Measurements from ENCODE around the gene KCNQ5. TPM values are rescaled to one million over a fixed set of nuclear protein-coding genes. Genes with fewer than 3 reads are reported as not detected.

Gene KCNQ5
- total RNA-seq, 1 experiment from 2014 or later: 2.0 TPM

DNA sequence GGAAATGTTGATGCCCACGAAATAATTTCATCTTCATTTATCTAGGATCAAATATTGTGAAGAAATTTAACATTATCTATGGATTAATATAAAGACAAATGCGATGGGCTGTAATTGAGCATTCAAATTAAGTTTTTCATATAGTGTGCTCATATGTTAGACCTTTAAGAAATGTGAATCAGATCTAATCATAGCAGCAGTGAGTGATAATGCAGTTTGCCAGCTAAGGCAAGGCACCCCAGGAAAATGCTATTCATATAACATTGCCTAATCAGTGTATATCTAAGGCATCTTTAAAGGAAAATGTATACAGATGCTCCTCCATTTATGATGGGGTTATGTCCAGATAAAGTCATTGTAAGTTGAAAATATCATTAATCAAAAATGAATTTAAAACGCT lies 135.2 kb downstream of the KCNQ5 start (continued):
- no peak for TF ChIP-seq SMAD3 (CRISPR knock-in tag; IDR thresholded peaks at IDR 0.05; ENCODE audit: borderline replicate concordance)
- TF ChIP-seq TP53 (CRISPR knock-in tag; IDR thresholded peaks at IDR 0.05): no peak
- no peak for TF ChIP-seq ZNF416 (CRISPR knock-in tag; IDR thresholded peaks at IDR 0.05)
- no peak for TF ChIP-seq CBFB (CRISPR knock-in tag; IDR thresholded peaks at IDR 0.05; ENCODE audit: low read depth)
- TF ChIP-seq, protein P1, sequence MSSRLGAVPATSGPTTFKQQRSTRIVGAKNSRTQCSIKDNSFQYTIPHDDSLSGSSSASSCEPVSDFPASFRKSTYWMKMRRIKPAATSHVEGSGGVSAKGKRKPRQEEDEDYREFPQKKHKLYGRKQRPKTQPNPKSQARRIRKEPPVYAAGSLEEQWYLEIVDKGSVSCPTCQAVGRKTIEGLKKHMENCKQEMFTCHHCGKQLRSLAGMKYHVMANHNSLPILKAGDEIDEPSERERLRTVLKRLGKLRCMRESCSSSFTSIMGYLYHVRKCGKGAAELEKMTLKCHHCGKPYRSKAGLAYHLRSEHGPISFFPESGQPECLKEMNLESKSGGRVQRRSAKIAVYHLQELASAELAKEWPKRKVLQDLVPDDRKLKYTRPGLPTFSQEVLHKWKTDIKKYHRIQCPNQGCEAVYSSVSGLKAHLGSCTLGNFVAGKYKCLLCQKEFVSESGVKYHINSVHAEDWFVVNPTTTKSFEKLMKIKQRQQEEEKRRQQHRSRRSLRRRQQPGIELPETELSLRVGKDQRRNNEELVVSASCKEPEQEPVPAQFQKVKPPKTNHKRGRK (CRISPR knock-in tag; IDR thresholded peaks at IDR 0.05; ENCODE audit: borderline replicate concordance): no peak
- TF ChIP-seq, protein P2, sequence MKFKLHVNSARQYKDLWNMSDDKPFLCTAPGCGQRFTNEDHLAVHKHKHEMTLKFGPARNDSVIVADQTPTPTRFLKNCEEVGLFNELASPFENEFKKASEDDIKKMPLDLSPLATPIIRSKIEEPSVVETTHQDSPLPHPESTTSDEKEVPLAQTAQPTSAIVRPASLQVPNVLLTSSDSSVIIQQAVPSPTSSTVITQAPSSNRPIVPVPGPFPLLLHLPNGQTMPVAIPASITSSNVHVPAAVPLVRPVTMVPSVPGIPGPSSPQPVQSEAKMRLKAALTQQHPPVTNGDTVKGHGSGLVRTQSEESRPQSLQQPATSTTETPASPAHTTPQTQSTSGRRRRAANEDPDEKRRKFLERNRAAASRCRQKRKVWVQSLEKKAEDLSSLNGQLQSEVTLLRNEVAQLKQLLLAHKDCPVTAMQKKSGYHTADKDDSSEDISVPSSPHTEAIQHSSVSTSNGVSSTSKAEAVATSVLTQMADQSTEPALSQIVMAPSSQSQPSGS (CRISPR knock-in tag; IDR thresholded peaks at IDR 0.05; ENCODE audit: borderline replicate concordance, low read depth): no peak
- TF ChIP-seq PRRX2 (CRISPR knock-in tag; IDR thresholded peaks at IDR 0.05): no peak
- TF ChIP-seq, protein P3, sequence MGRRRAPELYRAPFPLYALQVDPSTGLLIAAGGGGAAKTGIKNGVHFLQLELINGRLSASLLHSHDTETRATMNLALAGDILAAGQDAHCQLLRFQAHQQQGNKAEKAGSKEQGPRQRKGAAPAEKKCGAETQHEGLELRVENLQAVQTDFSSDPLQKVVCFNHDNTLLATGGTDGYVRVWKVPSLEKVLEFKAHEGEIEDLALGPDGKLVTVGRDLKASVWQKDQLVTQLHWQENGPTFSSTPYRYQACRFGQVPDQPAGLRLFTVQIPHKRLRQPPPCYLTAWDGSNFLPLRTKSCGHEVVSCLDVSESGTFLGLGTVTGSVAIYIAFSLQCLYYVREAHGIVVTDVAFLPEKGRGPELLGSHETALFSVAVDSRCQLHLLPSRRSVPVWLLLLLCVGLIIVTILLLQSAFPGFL (CRISPR knock-in tag; IDR thresholded peaks at IDR 0.05; ENCODE audit: borderline replicate concordance): no peak
- TF ChIP-seq, protein P4, sequence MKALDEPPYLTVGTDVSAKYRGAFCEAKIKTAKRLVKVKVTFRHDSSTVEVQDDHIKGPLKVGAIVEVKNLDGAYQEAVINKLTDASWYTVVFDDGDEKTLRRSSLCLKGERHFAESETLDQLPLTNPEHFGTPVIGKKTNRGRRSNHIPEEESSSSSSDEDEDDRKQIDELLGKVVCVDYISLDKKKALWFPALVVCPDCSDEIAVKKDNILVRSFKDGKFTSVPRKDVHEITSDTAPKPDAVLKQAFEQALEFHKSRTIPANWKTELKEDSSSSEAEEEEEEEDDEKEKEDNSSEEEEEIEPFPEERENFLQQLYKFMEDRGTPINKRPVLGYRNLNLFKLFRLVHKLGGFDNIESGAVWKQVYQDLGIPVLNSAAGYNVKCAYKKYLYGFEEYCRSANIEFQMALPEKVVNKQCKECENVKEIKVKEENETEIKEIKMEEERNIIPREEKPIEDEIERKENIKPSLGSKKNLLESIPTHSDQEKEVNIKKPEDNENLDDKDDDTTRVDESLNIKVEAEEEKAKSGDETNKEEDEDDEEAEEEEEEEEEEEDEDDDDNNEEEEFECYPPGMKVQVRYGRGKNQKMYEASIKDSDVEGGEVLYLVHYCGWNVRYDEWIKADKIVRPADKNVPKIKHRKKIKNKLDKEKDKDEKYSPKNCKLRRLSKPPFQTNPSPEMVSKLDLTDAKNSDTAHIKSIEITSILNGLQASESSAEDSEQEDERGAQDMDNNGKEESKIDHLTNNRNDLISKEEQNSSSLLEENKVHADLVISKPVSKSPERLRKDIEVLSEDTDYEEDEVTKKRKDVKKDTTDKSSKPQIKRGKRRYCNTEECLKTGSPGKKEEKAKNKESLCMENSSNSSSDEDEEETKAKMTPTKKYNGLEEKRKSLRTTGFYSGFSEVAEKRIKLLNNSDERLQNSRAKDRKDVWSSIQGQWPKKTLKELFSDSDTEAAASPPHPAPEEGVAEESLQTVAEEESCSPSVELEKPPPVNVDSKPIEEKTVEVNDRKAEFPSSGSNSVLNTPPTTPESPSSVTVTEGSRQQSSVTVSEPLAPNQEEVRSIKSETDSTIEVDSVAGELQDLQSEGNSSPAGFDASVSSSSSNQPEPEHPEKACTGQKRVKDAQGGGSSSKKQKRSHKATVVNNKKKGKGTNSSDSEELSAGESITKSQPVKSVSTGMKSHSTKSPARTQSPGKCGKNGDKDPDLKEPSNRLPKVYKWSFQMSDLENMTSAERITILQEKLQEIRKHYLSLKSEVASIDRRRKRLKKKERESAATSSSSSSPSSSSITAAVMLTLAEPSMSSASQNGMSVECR (CRISPR knock-in tag; IDR thresholded peaks at IDR 0.05; ENCODE audit: borderline replicate concordance): no peak

DNA sequence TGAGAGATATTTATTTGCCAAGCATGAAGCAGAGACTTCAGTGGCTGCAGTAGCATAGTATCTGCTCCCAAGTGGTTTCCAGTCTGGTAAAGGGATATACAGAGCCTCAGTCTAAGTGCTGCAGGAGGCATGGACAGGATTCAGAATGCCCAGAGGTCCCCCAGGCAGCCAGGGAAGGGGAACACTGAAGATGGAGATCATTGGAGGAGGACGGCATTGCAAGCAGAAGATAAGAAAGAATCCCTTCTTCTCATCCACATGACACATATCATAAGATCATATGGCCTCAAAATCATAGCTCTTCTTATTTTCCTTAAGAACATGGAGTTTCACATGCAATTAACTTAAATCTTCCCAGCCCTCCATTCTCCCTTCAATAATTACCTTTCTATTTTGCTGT lies 136.1 kb downstream of the KCNQ5 start:
- H3K4me1 Mint-ChIP-seq: peaks cover 12% of the 10 kb centered on the region

DNA sequence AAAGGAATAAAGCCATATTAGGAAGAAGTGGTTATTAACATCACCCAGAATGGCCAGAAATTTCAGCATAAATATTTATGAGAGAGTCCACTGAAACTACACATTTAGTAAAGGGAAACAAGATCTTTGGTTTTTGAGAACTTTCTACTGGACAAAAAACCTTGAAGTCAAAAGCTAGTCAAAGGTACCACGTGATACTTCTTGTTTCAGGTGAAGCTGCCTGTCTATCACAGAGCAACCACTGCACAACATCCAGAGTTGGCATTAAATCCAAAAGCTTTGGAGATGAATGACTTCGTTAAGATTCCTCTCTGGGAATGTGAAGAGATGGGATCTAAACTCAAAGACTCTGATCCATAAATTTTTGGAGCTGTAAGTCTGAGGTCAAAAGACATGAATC lies 137.0 kb downstream of the KCNQ5 start:
- CTCF ChIA-PET: no interaction called here
- Mint-ChIP-seq H3K4me3 (no peak overlapping the region), H3K9me3 (no peaks in the 10 kb centered on the region), H3K27me3 (ENCODE audit: low read depth) (no peaks in the 10 kb centered on the region), H3K4me1 (peaks cover 12% of the 10 kb centered on the region), H3K36me3 (no peaks in the 10 kb centered on the region), H3K27ac (no peak overlapping the region)
- ATAC-seq (no peak), DNase-seq (ENCODE audit: low spot score) (no peak)
- POLR2A ChIA-PET: no interaction called here
- no peak for TF ChIP-seq MXD4 (CRISPR knock-in tag; IDR thresholded peaks at IDR 0.05; ENCODE audit: borderline replicate concordance)
- TF ChIP-seq FOXP1 (CRISPR knock-in tag; IDR thresholded peaks at IDR 0.05; ENCODE audit: borderline replicate concordance): no peak
- no peak for TF ChIP-seq JAZF1 (CRISPR knock-in tag; IDR thresholded peaks at IDR 0.05)
- TF ChIP-seq, protein P5, sequence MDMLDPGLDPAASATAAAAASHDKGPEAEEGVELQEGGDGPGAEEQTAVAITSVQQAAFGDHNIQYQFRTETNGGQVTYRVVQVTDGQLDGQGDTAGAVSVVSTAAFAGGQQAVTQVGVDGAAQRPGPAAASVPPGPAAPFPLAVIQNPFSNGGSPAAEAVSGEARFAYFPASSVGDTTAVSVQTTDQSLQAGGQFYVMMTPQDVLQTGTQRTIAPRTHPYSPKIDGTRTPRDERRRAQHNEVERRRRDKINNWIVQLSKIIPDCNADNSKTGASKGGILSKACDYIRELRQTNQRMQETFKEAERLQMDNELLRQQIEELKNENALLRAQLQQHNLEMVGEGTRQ (CRISPR knock-in tag; IDR thresholded peaks at IDR 0.05): no peak
- no peak for TF ChIP-seq ZNF263 (CRISPR knock-in tag; IDR thresholded peaks at IDR 0.05; ENCODE audit: low read depth)
- TF ChIP-seq, protein P1 (CRISPR knock-in tag; IDR thresholded peaks at IDR 0.05; ENCODE audit: borderline replicate concordance): no peak
- TF ChIP-seq, protein P2 (CRISPR knock-in tag; IDR thresholded peaks at IDR 0.05; ENCODE audit: borderline replicate concordance, low read depth): no peak
- TF ChIP-seq, protein P6, sequence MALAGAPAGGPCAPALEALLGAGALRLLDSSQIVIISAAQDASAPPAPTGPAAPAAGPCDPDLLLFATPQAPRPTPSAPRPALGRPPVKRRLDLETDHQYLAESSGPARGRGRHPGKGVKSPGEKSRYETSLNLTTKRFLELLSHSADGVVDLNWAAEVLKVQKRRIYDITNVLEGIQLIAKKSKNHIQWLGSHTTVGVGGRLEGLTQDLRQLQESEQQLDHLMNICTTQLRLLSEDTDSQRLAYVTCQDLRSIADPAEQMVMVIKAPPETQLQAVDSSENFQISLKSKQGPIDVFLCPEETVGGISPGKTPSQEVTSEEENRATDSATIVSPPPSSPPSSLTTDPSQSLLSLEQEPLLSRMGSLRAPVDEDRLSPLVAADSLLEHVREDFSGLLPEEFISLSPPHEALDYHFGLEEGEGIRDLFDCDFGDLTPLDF (CRISPR knock-in tag; IDR thresholded peaks at IDR 0.05): no peak

More for the DNA sequence above, 136.1 kb downstream of the KCNQ5 start:
- ATAC-seq (no peak), DNase-seq (ENCODE audit: low spot score) (no peak)
- Mint-ChIP-seq H3K36me3 (no peaks in the 10 kb centered on the region), H3K4me3 (no peak overlapping the region), H3K27ac (no peak overlapping the region), H3K27me3 (ENCODE audit: low read depth) (no peaks in the 10 kb centered on the region), H3K9me3 (no peaks in the 10 kb centered on the region)
- ChIA-PET CTCF (no interaction called here), POLR2A (no interaction called here)
- TF ChIP-seq NFATC4 (CRISPR knock-in tag; IDR thresholded peaks at IDR 0.05): no peak
- TF ChIP-seq, protein P7, sequence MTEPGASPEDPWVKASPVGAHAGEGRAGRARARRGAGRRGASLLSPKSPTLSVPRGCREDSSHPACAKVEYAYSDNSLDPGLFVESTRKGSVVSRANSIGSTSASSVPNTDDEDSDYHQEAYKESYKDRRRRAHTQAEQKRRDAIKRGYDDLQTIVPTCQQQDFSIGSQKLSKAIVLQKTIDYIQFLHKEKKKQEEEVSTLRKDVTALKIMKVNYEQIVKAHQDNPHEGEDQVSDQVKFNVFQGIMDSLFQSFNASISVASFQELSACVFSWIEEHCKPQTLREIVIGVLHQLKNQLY (CRISPR knock-in tag; IDR thresholded peaks at IDR 0.05): no peak

All from WTC11 (cell line).